GM21619 (cell line): Measurements from ENCODE around the gene DSCAML1.
A peak's percentile ranks its signal among the peaks of the same experiment; 100 is the strongest.

Source experiments
- ATAC-seq: cut with Tn5 transposase; IDR thresholded peaks from one replicate; pipeline ENCODE4 v1.9.1; 2021; ENCODE audit not compliant: unreplicated experiment

DSCAML1 gene

GRCh38 chr11:117620086-117620485 is 176.9 kb downstream of the DSCAML1 start:
- ATAC-seq = no peak

DNA sequence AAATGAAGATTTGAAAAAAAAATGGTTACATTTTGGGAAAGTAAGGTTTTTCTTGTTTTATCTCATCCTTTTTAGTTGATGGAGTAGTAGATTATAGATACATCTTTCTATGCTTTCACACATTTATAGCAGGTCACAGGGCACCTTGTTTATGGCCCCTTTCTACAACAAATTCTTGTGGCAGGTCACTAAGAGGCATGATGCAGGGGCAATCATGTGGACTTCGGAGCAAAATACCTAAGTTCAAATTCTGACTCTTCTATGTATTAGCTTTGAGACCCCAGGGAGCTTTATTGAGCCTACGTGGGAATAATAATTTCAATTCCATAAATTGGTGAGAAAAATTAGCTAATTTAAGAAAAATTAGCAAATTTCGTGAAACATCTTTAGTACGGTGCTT is 177.4 kb downstream of the DSCAML1 start:
- ATAC-seq = no peak

GRCh38 chr11:117618982-117619355 is 178.0 kb downstream of the DSCAML1 start:
- ATAC-seq = no peak

- no peak for ATAC-seq
These were observed 178.6 kb downstream of the DSCAML1 start for GRCh38 chr11:117618302-117618981.

- ATAC-seq = no peak
These were observed 180.0 kb downstream of the DSCAML1 start for GRCh38 chr11:117616979-117617378.

GRCh38 chr11:117614728-117615127 is 182.3 kb downstream of the DSCAML1 start:
- ATAC-seq = no peak

GRCh38 chr11:117613521-117613920 is 183.5 kb downstream of the DSCAML1 start:
- no peak for ATAC-seq

GRCh38 chr11:117612177-117612576 is 184.8 kb downstream of the DSCAML1 start:
- no peak for ATAC-seq

DNA sequence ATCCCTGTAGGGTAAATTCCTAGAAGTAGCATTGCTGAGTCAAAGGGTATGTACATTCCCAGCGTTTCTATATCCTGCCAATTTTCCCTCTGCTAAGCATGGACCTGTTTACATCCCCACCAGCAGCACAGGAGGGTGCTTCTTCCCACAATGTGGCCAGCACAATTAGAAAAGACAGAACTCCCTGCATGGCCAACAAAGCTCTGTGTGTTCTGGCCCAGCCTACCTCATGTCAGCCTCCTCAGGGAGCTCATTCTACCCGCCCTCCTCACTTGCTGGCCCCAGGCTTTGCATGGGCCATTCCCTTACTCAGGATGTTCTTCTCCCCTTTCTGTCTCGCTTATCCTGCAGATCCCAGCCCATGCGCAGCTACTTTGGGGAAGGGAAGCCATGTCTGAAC is 186.1 kb downstream of the DSCAML1 start:
- ATAC-seq = no peak

DNA sequence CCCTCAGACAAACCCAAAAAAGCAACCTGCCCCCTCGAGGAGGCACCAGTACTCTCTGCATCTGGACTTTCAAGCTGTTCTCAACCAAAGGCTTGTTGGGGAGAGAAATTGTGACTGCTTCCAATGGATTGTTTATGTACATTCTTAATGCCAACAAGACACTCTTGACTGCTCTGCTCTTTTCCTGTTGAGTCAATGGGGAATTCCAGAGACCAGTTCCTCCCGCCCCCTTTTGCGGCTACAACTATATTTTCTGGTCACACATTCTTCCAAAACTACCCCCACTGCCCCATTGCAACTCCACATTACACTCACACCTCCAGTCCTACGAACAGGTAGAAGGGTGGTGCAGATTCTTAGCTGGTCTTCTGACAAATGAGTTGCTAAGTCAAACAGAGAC is 187.0 kb downstream of the DSCAML1 start:
- ATAC-seq = no peak

GRCh38 chr11:117607449-117607848 is 189.6 kb downstream of the DSCAML1 start:
- no peak for ATAC-seq

DNA sequence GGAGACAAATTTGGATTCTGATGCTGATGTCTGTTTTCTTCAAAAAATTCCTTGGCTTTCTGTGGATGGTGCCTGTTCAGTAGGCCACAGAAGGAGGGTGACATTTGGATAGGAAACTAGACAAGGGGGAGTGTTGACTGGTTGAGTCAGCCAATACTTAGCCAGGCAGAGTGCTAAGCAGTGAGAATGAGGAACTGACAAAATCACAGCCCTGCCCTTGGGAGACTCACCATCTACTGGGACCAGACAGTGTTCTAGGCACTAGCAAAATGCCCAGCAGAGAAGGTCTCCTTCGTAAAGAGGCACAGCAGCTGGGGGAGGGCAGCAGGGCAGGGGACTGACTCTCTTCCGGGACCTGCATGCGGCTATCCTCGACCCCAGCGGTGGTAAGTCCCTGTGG is 190.2 kb downstream of the DSCAML1 start:
- peak; percentile 55 for ATAC-seq

GRCh38 chr11:117606211-117606610 is 190.8 kb downstream of the DSCAML1 start:
- peak; percentile 53 for ATAC-seq

- ATAC-seq = no peak
These were observed 191.7 kb downstream of the DSCAML1 start for GRCh38 chr11:117605331-117605730.

DNA sequence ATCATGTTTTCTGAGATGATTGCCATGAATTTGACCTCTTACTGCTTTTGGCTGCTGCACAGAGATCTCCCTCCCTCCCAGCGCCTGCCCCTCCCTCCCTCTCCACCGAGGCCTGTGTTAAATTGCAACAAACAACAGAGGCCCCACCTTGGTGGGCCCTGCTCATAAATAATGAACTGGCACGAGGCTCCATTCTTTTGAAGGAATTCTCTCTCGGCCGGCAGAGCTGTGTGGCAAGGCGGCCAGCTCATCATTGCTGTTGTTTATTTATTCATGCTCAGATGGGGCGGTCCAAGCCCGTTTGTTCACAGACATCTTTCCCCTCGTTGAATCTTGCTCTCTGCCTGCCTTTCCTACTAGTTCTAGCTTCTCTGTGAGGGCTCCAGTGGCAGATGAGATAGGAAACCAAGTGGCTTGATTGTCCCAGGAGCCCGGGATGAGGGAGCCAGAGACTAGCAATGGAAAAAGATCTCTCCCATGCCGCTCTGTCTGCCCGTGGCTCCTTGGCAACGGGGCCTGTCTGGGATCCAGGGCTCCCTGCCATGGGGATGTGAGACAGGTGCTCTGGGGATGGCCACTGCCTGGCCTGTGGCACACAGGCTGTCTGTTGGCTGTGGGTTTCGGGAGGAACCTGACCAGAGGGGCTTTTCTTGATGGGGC is 192.6 kb downstream of the DSCAML1 start:
- ATAC-seq = no peak

- no peak for ATAC-seq
These were observed 193.1 kb downstream of the DSCAML1 start for GRCh38 chr11:117603932-117604331.

DNA sequence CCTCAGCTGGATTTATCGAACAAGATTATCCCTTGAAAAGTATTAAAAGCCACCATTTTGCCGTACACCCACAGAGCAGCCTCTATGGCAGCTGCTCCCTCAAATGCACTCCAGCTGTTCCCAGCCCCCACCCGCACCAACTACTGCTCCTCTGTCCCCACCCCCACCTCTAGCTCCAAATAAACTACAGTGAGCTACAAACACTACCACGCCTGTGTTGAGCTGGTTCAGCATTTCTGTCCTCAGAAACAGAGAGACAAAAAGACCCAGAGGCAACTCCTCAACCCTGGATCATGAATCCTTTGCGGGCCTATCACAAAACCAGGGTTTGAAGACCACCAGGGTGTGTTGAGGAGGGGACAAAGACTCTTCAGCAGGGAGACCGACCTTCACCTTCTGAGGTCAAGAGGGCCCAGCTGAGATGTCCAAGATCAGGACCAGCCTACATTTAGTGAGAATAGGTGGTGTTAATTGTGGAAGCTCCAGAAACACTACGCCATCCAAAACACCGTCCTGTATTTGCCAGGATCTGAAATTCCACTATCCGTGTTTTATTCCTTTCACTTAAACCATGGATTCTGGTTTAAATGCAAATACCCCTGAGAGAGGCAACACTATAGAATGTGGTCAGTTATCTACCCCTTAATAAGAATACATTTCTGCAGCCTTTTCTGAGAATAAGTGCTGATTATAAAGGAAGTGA is 195.9 kb downstream of the DSCAML1 start:
- ATAC-seq = no peak

DNA sequence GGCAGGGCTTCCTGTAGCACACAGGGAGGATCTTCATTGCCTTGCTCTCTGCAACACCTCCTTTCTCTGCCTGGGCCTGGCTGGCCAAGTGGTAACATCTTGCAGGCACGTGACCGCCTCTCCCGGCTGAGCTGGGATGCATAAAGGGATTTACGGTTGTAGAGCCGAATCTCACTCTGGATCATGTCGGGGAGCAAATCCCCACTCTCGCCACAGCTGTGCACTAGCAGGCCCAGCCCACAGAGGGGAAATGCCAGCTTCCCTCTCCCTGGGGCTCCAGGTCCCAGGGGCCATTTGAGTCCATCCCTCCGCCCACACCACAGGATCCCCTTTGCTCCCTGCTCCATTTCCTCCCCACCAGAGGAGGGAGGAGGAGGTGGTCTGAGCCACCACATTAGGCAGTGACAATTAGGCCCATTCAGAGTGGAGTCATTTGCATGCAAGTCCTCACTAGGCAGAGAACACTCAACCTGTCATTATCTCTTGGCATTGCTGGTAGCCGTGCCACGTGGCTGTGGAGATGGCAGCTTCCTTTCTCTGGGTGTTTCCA is 196.7 kb downstream of the DSCAML1 start:
- ATAC-seq = no peak

- ATAC-seq = no peak
These were observed 199.9 kb downstream of the DSCAML1 start for GRCh38 chr11:117597071-117597470.

GRCh38 chr11:117595440-117595839 is 201.6 kb downstream of the DSCAML1 start:
- no peak for ATAC-seq

- no peak for ATAC-seq
These were observed 202.3 kb downstream of the DSCAML1 start for GRCh38 chr11:117594721-117595120.

DNA sequence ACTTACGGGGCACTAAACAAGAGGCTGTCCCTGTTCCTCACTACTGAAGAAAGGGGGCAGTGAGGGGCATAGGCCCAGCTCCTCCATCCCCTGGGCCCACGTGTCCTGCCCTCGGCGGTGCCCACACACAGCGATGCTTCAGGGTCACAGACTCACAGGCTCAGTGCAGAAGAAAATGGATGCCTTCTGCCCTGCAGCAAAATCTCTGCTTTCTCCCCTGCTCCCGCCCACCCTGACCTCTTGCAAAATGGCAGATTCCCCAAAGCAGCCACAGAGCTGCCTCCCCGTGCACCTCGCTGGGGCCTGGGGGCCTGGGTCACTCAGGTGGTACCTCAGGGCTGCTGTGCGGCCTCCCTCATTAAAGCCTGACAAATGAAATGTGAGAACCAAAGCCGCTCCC is 204.0 kb downstream of the DSCAML1 start:
- no peak for ATAC-seq
